MM.1S (cell line): ENCODE results near the gene IQCK.

Source experiments
- DNase-seq: peaks from one replicate; pipeline ENCODE4 v3.0.0-alpha.2; 2015
- H2AFZ ChIP-seq: fragments of 300-600 bp; sonication (generic); 2 replicates; pipeline ENCODE4 v1.6.0; 2016; ENCODE audit warnings: antibody characterized with exemption, low read length
- H3F3A ChIP-seq: fragments of 300-600 bp; sonication (generic); 2 replicates; pipeline ENCODE4 v1.6.1; 2016; ENCODE audit warnings: mild to moderate bottlenecking, antibody characterized with exemption, low read length, moderate library complexity, mixed read lengths; ENCODE audit not compliant: insufficient read depth
- H3K27ac ChIP-seq: fragments of 300-600 bp; sonication (generic); 2 replicates; pipeline ENCODE4 v1.5.1; 2016; ENCODE audit warnings: mild to moderate bottlenecking, low read length
- H3K27me3 ChIP-seq: fragments of 300-600 bp; sonication (generic); replicated peaks from 2 replicates; pipeline ENCODE4 v1.6.0; 2016; ENCODE audit warnings: low read length; ENCODE audit not compliant: insufficient read depth
- H3K36me3 ChIP-seq: fragments of 300-600 bp; sonication (generic); replicated peaks from 2 replicates; pipeline ENCODE4 v1.6.1; 2016; ENCODE audit warnings: mild to moderate bottlenecking, low read length, mixed read lengths; ENCODE audit not compliant: insufficient read depth
- H3K4me1 ChIP-seq: fragments of 300-600 bp; sonication (generic); 2 replicates; pipeline ENCODE4 v1.6.1; 2016; ENCODE audit warnings: low read length, mixed read lengths
- H3K4me2 ChIP-seq: fragments of 300-600 bp; sonication (generic); 2 replicates; pipeline ENCODE4 v1.6.0; 2016; ENCODE audit warnings: low read depth, low read length
- H3K4me3 ChIP-seq: fragments of 300-600 bp; sonication (generic); 2 replicates; pipeline ENCODE4 v1.5.1; 2016; ENCODE audit warnings: low read length, mixed read lengths
- H3K79me2 ChIP-seq: fragments of 300-600 bp; sonication (generic); 2 replicates; pipeline ENCODE4 v1.6.1; 2016; ENCODE audit warnings: mixed run types, low read length, mixed read lengths
- H3K9ac ChIP-seq: fragments of 300-600 bp; sonication (generic); 2 replicates; pipeline ENCODE4 v1.6.1; 2016; ENCODE audit warnings: low read length, mixed read lengths
- H3K9me2 ChIP-seq: fragments of 300-600 bp; sonication (generic); replicated peaks from 2 replicates; pipeline ENCODE4 v1.6.1; 2016; ENCODE audit warnings: mild to moderate bottlenecking, low read length, mixed read lengths; ENCODE audit not compliant: insufficient read depth
- H3K9me3 ChIP-seq: fragments of 300-600 bp; sonication (generic); replicated peaks from 2 replicates; pipeline ENCODE4 v1.6.1; 2016; ENCODE audit warnings: mild to moderate bottlenecking, low read length, mixed read lengths; ENCODE audit not compliant: insufficient read depth
- H4K20me1 ChIP-seq: fragments of 300-600 bp; sonication (generic); 2 replicates; pipeline ENCODE4 v1.6.1; 2016; ENCODE audit warnings: mild to moderate bottlenecking, low read length, moderate library complexity, mixed read lengths; ENCODE audit not compliant: insufficient read depth
- EZH2 ChIP-seq: fragments of 300-600 bp; sonication (generic); optimal IDR thresholded peaks from 2 replicates; pipeline ENCODE3; 2017; ENCODE audit warnings: low read depth, mild to moderate bottlenecking, antibody characterized with exemption, low read length, mixed read lengths
- EZH2phosphoT487 ChIP-seq: fragments of 300-600 bp; sonication (generic); IDR thresholded peaks from 2 replicates; pipeline ENCODE4 v1.6.1; 2018; ENCODE audit warnings: antibody characterized with exemption, low read length
- TF ChIP-seq, protein P1 (sequence below): fragments of 300-600 bp; sonication (generic); IDR thresholded peaks from 2 replicates; pipeline ENCODE4 v1.5.1; 2016; ENCODE audit warnings: antibody characterized with exemption, low read length, mixed read lengths

IQCK gene

DNA sequence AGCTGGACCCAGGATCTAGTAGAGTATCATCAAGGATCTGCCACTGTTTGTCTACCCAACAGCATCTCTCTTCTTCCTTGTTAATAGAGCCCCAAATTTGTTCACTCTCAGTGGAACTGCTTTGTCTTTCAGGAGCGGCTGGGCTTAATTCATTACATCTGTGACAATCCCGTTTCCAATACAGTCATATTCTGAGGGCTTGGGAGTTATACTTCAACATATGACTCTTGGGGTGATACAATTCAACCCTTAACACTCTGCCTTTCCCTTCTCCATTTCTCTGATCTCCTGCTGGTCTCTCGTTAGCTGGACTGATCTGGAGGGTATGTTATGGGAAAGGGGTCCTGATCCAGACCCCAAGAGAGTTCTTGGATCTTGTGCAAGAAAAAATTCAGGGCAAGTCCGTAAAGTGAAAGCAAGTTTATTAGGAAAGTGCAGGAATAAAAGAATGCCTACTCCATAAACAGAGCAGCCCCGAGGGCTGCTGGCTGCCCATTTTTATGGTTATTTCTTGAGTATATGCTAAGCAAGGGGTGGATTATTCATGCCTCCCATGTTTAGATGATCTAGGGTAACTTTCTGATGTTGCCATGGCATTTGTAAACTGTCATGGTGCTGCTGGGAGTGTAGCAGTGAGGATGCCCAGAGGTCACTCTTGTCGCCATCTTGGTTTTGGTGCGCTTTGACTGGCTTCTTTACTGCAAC lies 42.4 kb downstream of the IQCK start:
- H3K4me2 ChIP-seq, result no peak overlapping the region
- no peak for TF ChIP-seq EZH2
- TF ChIP-seq, protein P1, sequence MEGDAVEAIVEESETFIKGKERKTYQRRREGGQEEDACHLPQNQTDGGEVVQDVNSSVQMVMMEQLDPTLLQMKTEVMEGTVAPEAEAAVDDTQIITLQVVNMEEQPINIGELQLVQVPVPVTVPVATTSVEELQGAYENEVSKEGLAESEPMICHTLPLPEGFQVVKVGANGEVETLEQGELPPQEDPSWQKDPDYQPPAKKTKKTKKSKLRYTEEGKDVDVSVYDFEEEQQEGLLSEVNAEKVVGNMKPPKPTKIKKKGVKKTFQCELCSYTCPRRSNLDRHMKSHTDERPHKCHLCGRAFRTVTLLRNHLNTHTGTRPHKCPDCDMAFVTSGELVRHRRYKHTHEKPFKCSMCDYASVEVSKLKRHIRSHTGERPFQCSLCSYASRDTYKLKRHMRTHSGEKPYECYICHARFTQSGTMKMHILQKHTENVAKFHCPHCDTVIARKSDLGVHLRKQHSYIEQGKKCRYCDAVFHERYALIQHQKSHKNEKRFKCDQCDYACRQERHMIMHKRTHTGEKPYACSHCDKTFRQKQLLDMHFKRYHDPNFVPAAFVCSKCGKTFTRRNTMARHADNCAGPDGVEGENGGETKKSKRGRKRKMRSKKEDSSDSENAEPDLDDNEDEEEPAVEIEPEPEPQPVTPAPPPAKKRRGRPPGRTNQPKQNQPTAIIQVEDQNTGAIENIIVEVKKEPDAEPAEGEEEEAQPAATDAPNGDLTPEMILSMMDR, result no peak
- TF ChIP-seq EZH2phosphoT487, result no peak
- no peak for DNase-seq
- no peak overlapping the region for H2AFZ ChIP-seq
- H3K4me1 ChIP-seq, result no peaks in the 10 kb centered on the region
- no peaks in the 10 kb centered on the region for H3K27me3 ChIP-seq
- no peaks in the 10 kb centered on the region for H3F3A ChIP-seq
- no peaks in the 10 kb centered on the region for H3K79me2 ChIP-seq
- no peaks in the 10 kb centered on the region for H3K9me2 ChIP-seq
- H3K36me3 ChIP-seq, result no peaks in the 10 kb centered on the region
- no peak overlapping the region for H3K4me3 ChIP-seq
- no peaks in the 10 kb centered on the region for H4K20me1 ChIP-seq
- H3K9me3 ChIP-seq, result no peaks in the 10 kb centered on the region
- no peak overlapping the region for H3K9ac ChIP-seq
- H3K27ac ChIP-seq, result no peak overlapping the region

DNA sequence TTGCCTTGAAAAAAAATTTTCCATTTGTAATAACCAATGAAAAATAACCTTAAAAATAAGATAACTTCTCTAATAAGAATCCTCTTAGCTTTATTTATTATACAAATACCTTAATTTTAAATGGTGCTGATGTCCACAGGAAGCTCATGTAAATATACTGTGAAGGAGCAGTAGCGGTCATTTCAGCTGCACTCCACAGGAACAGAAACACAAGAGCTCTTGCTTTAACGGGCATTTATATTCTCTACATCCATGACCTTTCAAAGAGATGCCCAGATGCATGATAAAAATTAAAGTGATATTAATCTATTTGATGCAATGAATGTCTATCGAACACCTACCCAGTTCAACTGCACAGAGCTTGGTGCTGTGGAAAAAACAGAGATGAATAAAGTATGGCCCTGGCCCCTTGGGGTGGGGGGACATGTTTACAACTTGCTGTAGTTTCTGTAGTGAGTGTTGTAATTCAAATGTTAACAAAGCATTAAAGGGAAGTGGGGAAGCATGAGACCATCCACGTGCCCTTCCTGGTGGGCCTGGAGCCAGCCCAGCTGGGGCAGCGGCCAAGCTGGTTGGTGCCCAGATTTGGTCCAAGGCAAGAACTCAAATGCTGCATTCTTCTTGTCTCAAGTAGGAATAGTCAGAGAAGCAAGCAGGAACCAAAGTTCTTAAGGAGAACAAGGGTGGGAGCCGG lies 47.9 kb downstream of the IQCK start:
- no peaks in the 10 kb centered on the region for H3K9me2 ChIP-seq
- no peaks in the 10 kb centered on the region for H3K36me3 ChIP-seq
- H3K79me2 ChIP-seq, result no peaks in the 10 kb centered on the region
- no peaks in the 10 kb centered on the region for H3F3A ChIP-seq
- no peaks in the 10 kb centered on the region for H4K20me1 ChIP-seq
- no peak for DNase-seq
- H2AFZ ChIP-seq, result no peak overlapping the region
- no peaks in the 10 kb centered on the region for H3K4me1 ChIP-seq
- TF ChIP-seq EZH2phosphoT487 (no peak), EZH2 (no peak)
- TF ChIP-seq, protein P1, result no peak
- H3K4me2 ChIP-seq, result no peak overlapping the region
- no peaks in the 10 kb centered on the region for H3K27me3 ChIP-seq
- H3K9ac ChIP-seq, result no peak overlapping the region
- H3K27ac ChIP-seq, result no peak overlapping the region
- H3K4me3 ChIP-seq, result no peak overlapping the region
- no peaks in the 10 kb centered on the region for H3K9me3 ChIP-seq

DNA sequence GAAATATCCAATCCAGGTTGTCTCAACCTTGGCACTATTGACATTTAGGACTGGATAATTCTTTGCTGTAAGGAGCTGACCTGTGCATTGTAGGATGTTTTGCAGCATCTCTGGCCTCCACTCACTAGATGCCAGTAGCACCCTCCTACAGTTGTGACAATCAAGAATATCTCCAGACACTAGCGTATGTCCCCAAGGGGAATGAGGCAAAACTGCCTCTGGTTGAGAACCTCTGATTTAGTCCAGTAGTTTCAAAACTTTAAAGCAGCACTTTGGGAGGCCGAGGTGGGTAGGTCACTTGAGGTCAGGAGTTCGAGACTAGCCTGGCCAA lies 48.4 kb downstream of the IQCK start:
- no peak for DNase-seq
- Histone ChIP-seq H3K4me3 (no peak overlapping the region), H3K9ac (no peak overlapping the region), H3K4me1 (no peaks in the 10 kb centered on the region), H3K9me3 (no peaks in the 10 kb centered on the region), H4K20me1 (no peaks in the 10 kb centered on the region), H3K36me3 (no peaks in the 10 kb centered on the region), H3K9me2 (no peaks in the 10 kb centered on the region), H3K79me2 (no peaks in the 10 kb centered on the region), H3K4me2 (no peak overlapping the region), H3F3A (no peaks in the 10 kb centered on the region), H3K27ac (no peak overlapping the region), H2AFZ (no peak overlapping the region), H3K27me3 (no peaks in the 10 kb centered on the region)
- TF ChIP-seq EZH2 (no peak), EZH2phosphoT487 (no peak)
- TF ChIP-seq, protein P1, result no peak
